Lung (tissue), 12 donors: ENCODE results near the gene COQ7. TPM values are rescaled to one million over a fixed set of nuclear protein-coding genes. Genes with fewer than 3 reads are reported as not detected.

Experiments
- ATAC-seq: fragments of 200-7000 bp; cut with Tn5 transposase; one replicate; pipeline ENCODE4 v1.9.1; 2020; ENCODE audit warnings: moderate number of reproducible peaks; ENCODE audit not compliant: insufficient read depth, low FRiP score
- DNase-seq, 3 donors: peaks; one replicate each; pipeline ENCODE4 v3.0.0-alpha.2; 2013 to 2017
- H3K27ac ChIP-seq, 2 donors: one replicate each; pipeline ENCODE4 v1.5.1; 2013; ENCODE audit warnings: mild to moderate bottlenecking in 2 of 2, moderate library complexity in 2 of 2, control low read depth in 1 of 2, inconsistent platforms in 1 of 2, low read depth in 1 of 2, low read length in 1 of 2
- H3K27me3 ChIP-seq, 3 donors: one replicate each; pipeline ENCODE4 v1.5.1; 2013; ENCODE audit warnings: low read length in 2 of 3; ENCODE audit not compliant: control insufficient read depth in 3 of 3, insufficient read depth in 3 of 3
- H3K36me3 ChIP-seq, 4 donors: one replicate each; pipeline ENCODE4 v1.5.1; 2013; ENCODE audit warnings: low read length in 4 of 4, mild to moderate bottlenecking in 1 of 4, moderate library complexity in 1 of 4; ENCODE audit not compliant: control insufficient read depth in 4 of 4, insufficient read depth in 4 of 4
- H3K4me1 ChIP-seq, 5 donors: one replicate each; pipeline ENCODE4 v1.5.1; 2013; ENCODE audit warnings: low read length in 5 of 5, mild to moderate bottlenecking in 2 of 5, moderate library complexity in 1 of 5; ENCODE audit not compliant: control insufficient read depth in 5 of 5, insufficient read depth in 5 of 5
- H3K4me3 ChIP-seq: one replicate; pipeline ENCODE4 v1.5.1; 2013; ENCODE audit warnings: mild to moderate bottlenecking, control low read depth, moderate library complexity
- H3K9ac ChIP-seq, 2 donors: one replicate each; pipeline ENCODE4 v1.5.1; 2013; ENCODE audit warnings: low read length in 2 of 2, control low read depth in 1 of 2; ENCODE audit not compliant: insufficient read depth in 1 of 2
- H3K9me3 ChIP-seq, 4 donors: one replicate each; pipeline ENCODE4 v1.5.1; 2013; ENCODE audit warnings: low read length in 3 of 4, mild to moderate bottlenecking in 1 of 4, moderate library complexity in 1 of 4; ENCODE audit not compliant: control insufficient read depth in 4 of 4, insufficient read depth in 3 of 4
- CTCF ChIP-seq: IDR thresholded peaks from 2 replicates; pipeline ENCODE4 v1.5.1; 2012; ENCODE audit warnings: mild to moderate bottlenecking; ENCODE audit errors: control extremely low read depth, extremely low read depth
- WGBS, 2 donors: extraction: QIAGEN DNeasy Blood & Tissue Kit; methylation state at CpG; one replicate each; pipeline ENCODE4 v1.1.7; 2013; 5-methylcytosine and 5-hydroxymethylcytosine counted together
- polyA plus RNA-seq, 2 donors: library from polyadenylated mRNA; stranded (reverse); fragments of 200-250 nt; gene quantifications; one replicate each; pipeline ENCODE4 v1.2.1, GENCODE V29; 2013
- total RNA-seq, 2 donors: library from RNA; depleted of rRNA in 1 of 2; stranded (reverse); fragments of >200 nt in 1 of 2; gene quantifications; one replicate each; pipeline ENCODE4 v1.2.1, GENCODE V29; 2014 to 2021
- donor health status: control.
- donor health status: control.
- donor health status: Bipolar disorder and iron deficiency.
- donor health status: healthy.
- donor health status: DM: yes; HTN: yes; CAD: no.

COQ7 gene
- total and polyA plus RNA-seq, 4 donors = 11.1 to 26.2 (median 18.7) TPM

DNA sequence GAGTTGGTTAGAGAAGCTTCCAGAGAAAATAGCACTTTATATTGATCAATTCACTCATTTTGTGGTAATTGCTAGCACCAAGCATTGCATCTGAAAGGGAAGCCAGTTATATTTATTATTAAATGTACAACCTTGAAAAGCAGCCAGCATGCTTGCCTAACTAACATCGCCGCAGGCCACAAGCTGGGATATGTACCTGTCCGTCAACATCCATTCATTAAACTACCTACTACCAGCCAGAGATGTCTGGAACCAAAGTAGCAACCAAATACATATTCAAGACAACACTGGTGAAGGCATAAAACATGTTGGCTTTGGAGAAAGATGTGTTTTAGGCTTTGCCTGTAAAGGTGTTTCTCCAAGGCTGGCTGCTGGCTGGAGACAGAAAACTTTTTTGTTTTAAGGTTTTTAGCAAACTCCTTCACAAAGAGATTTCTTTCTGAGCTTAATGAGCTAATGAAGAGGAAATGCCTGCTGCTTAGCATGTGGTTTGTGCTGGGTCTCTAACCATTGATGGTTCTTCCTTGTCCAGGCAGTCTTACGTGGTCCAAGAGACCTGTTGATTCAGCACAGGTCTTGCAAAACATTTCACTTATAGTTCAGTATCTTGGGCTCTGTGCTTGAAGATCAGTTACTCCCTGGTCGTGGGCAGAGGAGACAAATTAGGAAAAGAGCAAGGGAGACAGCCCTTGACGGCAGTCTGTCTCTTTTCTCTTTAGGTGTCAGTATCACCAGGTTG is 49.5 kb downstream of the COQ7 start:
- TF ChIP-seq CTCF = no peak
- Histone ChIP-seq H3K4me1 (peaks cover 3 to 62% (median 19%) of the 10 kb centered on the region in 5 donors), H3K27ac (peak overlapping the region in 1 of 2 donors; percentile 59), H3K4me3 (no peak overlapping the region), H3K36me3 (peaks cover 0 to 15% (median 12%) of the 10 kb centered on the region in 4 donors), H3K9me3 (no peaks in the 10 kb centered on the region), H3K27me3 (no peaks in the 10 kb centered on the region), H3K9ac (peak overlapping the region in 1 of 2 donors; percentile 34)
- DNase-seq (no peak), ATAC-seq (no peak)
- 39 to 50% methylated on average over 6 of the region's 6 CpGs for WGBS, 2 donors

- no peaks in the 10 kb centered on the region for H3K27me3 ChIP-seq
- ATAC-seq = peak; percentile 53
- H3K36me3 ChIP-seq = peaks cover 0 to 15% (median 12%) of the 10 kb centered on the region in 4 donors
- WGBS, 2 donors = 9 to 18% methylated on average over 6 of the region's 6 CpGs
- peak overlapping the region in 1 of 2 donors; percentile 74 for H3K9ac ChIP-seq
- no peaks in the 10 kb centered on the region for H3K9me3 ChIP-seq
- DNase-seq = peak in 2 of 3 donors; percentile 61 to 67
- peak overlapping the region; percentile 67 to 74 for H3K27ac ChIP-seq
- peaks cover 3 to 50% (median 16%) of the 10 kb centered on the region in 5 donors for H3K4me1 ChIP-seq
- H3K4me3 ChIP-seq = no peak overlapping the region
- TF ChIP-seq CTCF = no peak
Measured at GRCh38 chr16:19118938-19119431, 51.6 kb downstream of the COQ7 start.

- TF ChIP-seq CTCF = no peak
- H3K9me3 ChIP-seq = no peaks in the 10 kb centered on the region
- DNase-seq (no peak), ATAC-seq (no peak)
- H3K27ac ChIP-seq = peak overlapping the region; percentile 67 to 74
- peaks cover 3 to 49% (median 16%) of the 10 kb centered on the region in 5 donors for H3K4me1 ChIP-seq
- H3K9ac ChIP-seq = peak overlapping the region in 1 of 2 donors; percentile 74
- no peak overlapping the region for H3K4me3 ChIP-seq
- WGBS, 2 donors = 39 to 49% methylated on average over 5 of the region's 5 CpGs
- no peaks in the 10 kb centered on the region for H3K27me3 ChIP-seq
- peaks cover 0 to 15% (median 12%) of the 10 kb centered on the region in 4 donors for H3K36me3 ChIP-seq
Measured at GRCh38 chr16:19119564-19119963, 52.1 kb downstream of the COQ7 start.
